ENCODE data around the gene CKS1B. TPM values are rescaled to one million over a fixed set of nuclear protein-coding genes. Genes with fewer than 3 reads are reported as not detected.

The CKS1B gene
- total RNA-seq, 1 experiment from 2014 or later: 258 TPM

DNA sequence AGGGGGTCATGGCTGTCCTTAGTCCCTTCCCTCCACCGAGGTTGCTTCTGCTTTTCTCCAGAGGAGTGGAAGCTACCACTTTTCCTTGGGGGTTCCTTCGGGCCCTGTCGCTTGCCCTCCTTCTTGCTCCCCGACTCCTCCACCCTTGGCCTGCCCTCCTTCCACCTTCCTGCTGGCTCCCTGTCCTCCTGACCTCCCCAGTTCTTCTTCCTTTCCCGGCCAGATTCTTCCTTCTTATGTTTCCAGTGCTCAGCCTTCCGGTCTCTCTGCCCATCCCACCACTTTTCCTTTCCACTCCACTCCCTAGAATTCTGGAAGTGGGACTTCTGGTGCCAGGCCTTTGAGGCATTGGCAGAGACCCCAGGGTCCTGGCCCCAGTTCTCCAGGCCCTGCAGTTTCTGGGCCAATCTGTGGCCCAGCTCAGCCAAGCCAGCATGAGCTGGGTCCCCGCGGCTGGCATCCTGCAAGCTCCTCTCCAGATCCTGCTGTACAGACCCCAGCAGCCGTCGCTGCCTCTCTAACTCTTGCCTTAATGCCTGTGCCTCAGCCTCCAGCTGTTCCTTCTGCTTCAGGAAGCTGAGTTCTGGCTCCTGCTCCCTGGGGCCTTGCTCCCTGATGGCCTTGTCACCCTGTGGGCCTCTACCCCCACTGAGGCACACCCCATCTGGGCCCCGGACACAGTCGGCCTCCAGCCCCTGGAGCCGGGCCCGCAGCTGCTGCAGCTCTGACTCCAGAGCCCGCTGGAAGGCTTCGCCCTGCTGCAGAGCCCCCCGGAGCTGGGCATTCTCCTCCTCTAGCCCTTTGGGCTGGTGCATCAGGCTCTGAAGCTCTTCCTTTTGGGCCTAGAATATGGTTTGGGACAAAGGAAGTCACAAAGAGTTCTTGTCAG lies 28.3 kb upstream of the CKS1B start (continued):
- no peak for TF ChIP-seq ETV6 (CRISPR knock-in tag; IDR thresholded peaks at IDR 0.05)
- TF ChIP-seq, protein P1, sequence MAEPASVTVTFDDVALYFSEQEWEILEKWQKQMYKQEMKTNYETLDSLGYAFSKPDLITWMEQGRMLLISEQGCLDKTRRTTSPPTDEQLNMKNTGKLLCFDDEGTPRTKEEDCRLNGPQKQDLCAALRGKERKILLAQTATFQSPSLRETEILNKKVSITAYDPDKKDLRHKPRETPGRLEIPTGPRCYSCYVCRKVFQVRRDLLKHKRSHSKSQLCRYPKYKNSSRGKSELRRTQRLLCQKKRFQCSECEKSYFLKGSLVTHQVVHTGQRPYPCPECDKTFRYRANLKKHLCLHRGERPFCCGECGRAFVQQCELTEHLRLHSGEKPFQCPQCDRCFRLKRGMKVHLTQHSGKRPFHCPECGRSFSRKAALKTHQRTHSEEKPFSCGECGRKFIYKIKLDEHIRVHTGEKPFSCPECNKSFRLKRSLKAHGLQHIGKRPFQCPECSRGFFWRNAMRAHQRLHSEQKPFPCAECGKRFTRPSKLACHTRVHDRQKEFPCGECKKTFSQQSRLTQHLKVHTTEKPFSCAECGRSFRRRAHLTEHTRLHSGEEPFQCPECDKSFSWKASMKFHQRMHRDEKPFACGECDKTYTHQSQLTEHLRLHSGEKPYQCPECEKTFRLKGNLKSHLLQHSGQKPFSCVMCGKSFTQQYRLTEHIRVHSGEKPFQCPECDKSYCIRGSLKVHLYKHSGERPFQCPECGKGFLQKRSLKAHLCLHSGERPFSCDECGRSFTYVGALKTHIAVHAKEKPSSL (CRISPR knock-in tag; conservative IDR thresholded peaks at IDR 0.05): no peak

DNA sequence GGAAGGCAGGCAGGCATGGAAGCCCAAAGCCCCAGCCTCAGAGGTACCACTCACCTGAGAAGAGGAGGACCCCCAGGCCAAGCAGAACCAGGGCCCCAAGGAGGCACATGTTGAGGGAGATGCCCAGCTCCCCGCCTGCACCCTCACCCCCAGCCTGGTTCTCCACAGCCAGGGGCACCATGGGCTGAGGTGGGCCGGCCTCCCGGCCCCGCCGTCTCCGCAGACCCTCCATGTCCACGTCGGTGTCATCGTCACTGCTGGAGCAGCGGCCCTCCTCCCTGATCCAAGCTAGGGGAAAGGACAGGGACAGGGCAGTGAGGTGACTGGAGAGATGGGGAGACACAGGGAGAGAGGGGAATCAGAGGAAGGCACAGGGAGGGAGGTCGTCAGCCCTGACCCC lies 26.4 kb upstream of the CKS1B start:
- H3K4me1 Mint-ChIP-seq: peaks cover 14% of the 10 kb centered on the region
- ChIA-PET POLR2A (no interaction called here), CTCF (interaction anchor here (1.2 kb wide), 1 partner anchor 46 kb away, joined by 3 read pairs; the partner anchor contains the start of gene LENEP)
- no peaks in the 10 kb centered on the region for H3K9me3 Mint-ChIP-seq
- no peak overlapping the region for H3K27ac Mint-ChIP-seq
- no peaks in the 10 kb centered on the region for H3K36me3 Mint-ChIP-seq
- DNase-seq (ENCODE audit: low spot score) (no peak), ATAC-seq (no peak)
- TF ChIP-seq MXD4 (CRISPR knock-in tag; IDR thresholded peaks at IDR 0.05; ENCODE audit: borderline replicate concordance): no peak
- TF ChIP-seq ZNF263 (CRISPR knock-in tag; IDR thresholded peaks at IDR 0.05; ENCODE audit: low read depth): no peak
- TF ChIP-seq, protein P2, sequence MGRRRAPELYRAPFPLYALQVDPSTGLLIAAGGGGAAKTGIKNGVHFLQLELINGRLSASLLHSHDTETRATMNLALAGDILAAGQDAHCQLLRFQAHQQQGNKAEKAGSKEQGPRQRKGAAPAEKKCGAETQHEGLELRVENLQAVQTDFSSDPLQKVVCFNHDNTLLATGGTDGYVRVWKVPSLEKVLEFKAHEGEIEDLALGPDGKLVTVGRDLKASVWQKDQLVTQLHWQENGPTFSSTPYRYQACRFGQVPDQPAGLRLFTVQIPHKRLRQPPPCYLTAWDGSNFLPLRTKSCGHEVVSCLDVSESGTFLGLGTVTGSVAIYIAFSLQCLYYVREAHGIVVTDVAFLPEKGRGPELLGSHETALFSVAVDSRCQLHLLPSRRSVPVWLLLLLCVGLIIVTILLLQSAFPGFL (CRISPR knock-in tag; IDR thresholded peaks at IDR 0.05; ENCODE audit: borderline replicate concordance): no peak
- TF ChIP-seq, protein P3, sequence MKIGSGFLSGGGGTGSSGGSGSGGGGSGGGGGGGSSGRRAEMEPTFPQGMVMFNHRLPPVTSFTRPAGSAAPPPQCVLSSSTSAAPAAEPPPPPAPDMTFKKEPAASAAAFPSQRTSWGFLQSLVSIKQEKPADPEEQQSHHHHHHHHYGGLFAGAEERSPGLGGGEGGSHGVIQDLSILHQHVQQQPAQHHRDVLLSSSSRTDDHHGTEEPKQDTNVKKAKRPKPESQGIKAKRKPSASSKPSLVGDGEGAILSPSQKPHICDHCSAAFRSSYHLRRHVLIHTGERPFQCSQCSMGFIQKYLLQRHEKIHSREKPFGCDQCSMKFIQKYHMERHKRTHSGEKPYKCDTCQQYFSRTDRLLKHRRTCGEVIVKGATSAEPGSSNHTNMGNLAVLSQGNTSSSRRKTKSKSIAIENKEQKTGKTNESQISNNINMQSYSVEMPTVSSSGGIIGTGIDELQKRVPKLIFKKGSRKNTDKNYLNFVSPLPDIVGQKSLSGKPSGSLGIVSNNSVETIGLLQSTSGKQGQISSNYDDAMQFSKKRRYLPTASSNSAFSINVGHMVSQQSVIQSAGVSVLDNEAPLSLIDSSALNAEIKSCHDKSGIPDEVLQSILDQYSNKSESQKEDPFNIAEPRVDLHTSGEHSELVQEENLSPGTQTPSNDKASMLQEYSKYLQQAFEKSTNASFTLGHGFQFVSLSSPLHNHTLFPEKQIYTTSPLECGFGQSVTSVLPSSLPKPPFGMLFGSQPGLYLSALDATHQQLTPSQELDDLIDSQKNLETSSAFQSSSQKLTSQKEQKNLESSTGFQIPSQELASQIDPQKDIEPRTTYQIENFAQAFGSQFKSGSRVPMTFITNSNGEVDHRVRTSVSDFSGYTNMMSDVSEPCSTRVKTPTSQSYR (CRISPR knock-in tag; IDR thresholded peaks at IDR 0.05): no peak
- TF ChIP-seq ZNF396 (CRISPR knock-in tag; IDR thresholded peaks at IDR 0.05; ENCODE audit: borderline replicate concordance): no peak
- TF ChIP-seq KAT7 (CRISPR knock-in tag; IDR thresholded peaks at IDR 0.05; ENCODE audit: borderline replicate concordance): no peak
- TF ChIP-seq ATF1 (CRISPR knock-in tag; IDR thresholded peaks at IDR 0.05): no peak
- TF ChIP-seq, protein P4, sequence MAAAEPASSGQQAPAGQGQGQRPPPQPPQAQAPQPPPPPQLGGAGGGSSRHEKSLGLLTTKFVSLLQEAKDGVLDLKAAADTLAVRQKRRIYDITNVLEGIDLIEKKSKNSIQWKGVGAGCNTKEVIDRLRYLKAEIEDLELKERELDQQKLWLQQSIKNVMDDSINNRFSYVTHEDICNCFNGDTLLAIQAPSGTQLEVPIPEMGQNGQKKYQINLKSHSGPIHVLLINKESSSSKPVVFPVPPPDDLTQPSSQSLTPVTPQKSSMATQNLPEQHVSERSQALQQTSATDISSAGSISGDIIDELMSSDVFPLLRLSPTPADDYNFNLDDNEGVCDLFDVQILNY (CRISPR knock-in tag; IDR thresholded peaks at IDR 0.05): no peak
- TF ChIP-seq, protein P5, sequence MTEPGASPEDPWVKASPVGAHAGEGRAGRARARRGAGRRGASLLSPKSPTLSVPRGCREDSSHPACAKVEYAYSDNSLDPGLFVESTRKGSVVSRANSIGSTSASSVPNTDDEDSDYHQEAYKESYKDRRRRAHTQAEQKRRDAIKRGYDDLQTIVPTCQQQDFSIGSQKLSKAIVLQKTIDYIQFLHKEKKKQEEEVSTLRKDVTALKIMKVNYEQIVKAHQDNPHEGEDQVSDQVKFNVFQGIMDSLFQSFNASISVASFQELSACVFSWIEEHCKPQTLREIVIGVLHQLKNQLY (CRISPR knock-in tag; IDR thresholded peaks at IDR 0.05): no peak
- TF ChIP-seq, protein P6, sequence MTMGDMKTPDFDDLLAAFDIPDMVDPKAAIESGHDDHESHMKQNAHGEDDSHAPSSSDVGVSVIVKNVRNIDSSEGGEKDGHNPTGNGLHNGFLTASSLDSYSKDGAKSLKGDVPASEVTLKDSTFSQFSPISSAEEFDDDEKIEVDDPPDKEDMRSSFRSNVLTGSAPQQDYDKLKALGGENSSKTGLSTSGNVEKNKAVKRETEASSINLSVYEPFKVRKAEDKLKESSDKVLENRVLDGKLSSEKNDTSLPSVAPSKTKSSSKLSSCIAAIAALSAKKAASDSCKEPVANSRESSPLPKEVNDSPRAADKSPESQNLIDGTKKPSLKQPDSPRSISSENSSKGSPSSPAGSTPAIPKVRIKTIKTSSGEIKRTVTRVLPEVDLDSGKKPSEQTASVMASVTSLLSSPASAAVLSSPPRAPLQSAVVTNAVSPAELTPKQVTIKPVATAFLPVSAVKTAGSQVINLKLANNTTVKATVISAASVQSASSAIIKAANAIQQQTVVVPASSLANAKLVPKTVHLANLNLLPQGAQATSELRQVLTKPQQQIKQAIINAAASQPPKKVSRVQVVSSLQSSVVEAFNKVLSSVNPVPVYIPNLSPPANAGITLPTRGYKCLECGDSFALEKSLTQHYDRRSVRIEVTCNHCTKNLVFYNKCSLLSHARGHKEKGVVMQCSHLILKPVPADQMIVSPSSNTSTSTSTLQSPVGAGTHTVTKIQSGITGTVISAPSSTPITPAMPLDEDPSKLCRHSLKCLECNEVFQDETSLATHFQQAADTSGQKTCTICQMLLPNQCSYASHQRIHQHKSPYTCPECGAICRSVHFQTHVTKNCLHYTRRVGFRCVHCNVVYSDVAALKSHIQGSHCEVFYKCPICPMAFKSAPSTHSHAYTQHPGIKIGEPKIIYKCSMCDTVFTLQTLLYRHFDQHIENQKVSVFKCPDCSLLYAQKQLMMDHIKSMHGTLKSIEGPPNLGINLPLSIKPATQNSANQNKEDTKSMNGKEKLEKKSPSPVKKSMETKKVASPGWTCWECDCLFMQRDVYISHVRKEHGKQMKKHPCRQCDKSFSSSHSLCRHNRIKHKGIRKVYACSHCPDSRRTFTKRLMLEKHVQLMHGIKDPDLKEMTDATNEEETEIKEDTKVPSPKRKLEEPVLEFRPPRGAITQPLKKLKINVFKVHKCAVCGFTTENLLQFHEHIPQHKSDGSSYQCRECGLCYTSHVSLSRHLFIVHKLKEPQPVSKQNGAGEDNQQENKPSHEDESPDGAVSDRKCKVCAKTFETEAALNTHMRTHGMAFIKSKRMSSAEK (CRISPR knock-in tag; IDR thresholded peaks at IDR 0.05; ENCODE audit: borderline replicate concordance): no peak
- TF ChIP-seq, protein P7, sequence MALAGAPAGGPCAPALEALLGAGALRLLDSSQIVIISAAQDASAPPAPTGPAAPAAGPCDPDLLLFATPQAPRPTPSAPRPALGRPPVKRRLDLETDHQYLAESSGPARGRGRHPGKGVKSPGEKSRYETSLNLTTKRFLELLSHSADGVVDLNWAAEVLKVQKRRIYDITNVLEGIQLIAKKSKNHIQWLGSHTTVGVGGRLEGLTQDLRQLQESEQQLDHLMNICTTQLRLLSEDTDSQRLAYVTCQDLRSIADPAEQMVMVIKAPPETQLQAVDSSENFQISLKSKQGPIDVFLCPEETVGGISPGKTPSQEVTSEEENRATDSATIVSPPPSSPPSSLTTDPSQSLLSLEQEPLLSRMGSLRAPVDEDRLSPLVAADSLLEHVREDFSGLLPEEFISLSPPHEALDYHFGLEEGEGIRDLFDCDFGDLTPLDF (CRISPR knock-in tag; IDR thresholded peaks at IDR 0.05): no peak
- TF ChIP-seq, protein P8, sequence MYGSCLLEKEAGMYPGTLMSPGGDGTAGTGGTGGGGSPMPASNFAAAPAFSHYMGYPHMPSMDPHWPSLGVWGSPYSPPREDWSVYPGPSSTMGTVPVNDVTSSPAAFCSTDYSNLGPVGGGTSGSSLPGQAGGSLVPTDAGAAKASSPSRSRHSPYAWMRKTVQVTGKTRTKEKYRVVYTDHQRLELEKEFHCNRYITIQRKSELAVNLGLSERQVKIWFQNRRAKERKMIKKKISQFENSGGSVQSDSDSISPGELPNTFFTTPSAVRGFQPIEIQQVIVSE (CRISPR knock-in tag; IDR thresholded peaks at IDR 0.05; ENCODE audit: borderline replicate concordance): no peak
- H3K27me3 Mint-ChIP-seq (ENCODE audit: low read depth): no peaks in the 10 kb centered on the region
- no peak overlapping the region for H3K4me3 Mint-ChIP-seq
